HG03060 (cell line): ENCODE results near the gene COL12A1.

Source experiments
- ATAC-seq: cut with Tn5 transposase; IDR thresholded peaks from one replicate; pipeline ENCODE4 v1.9.1; 2021; ENCODE audit warnings: low read depth, moderate number of reproducible peaks; ENCODE audit not compliant: unreplicated experiment

Gene COL12A1

GRCh38 chr6:75183099-75183541 is 22.7 kb downstream of the COL12A1 start:
- no peak for ATAC-seq

- no peak for ATAC-seq
Measured at GRCh38 chr6:75180864-75181263, 25.0 kb downstream of the COL12A1 start.

- no peak for ATAC-seq
Measured at GRCh38 chr6:75178757-75179156, 27.1 kb downstream of the COL12A1 start.

- no peak for ATAC-seq
Measured at GRCh38 chr6:75176076-75176582, 29.7 kb downstream of the COL12A1 start.

GRCh38 chr6:75171986-75172385 is 33.9 kb downstream of the COL12A1 start:
- no peak for ATAC-seq

GRCh38 chr6:75171567-75171966 is 34.3 kb downstream of the COL12A1 start:
- no peak for ATAC-seq

- no peak for ATAC-seq
Measured at GRCh38 chr6:75170691-75171560, 34.9 kb downstream of the COL12A1 start.

- ATAC-seq: no peak
Measured at GRCh38 chr6:75169689-75170586, 35.9 kb downstream of the COL12A1 start.

- no peak for ATAC-seq
Measured at GRCh38 chr6:75167851-75168250, 38.0 kb downstream of the COL12A1 start.

- ATAC-seq: no peak
Measured at GRCh38 chr6:75167325-75167724, 38.5 kb downstream of the COL12A1 start.

GRCh38 chr6:75166773-75167172 is 39.1 kb downstream of the COL12A1 start:
- ATAC-seq: no peak

- ATAC-seq: no peak
Measured at GRCh38 chr6:75166236-75166635, 39.6 kb downstream of the COL12A1 start.

- ATAC-seq: no peak
Measured at GRCh38 chr6:75158176-75158575, 47.7 kb downstream of the COL12A1 start.

GRCh38 chr6:75157336-75157735 is 48.5 kb downstream of the COL12A1 start:
- ATAC-seq: no peak

- ATAC-seq: no peak
Measured at GRCh38 chr6:75156186-75156878, 49.5 kb downstream of the COL12A1 start.

- no peak for ATAC-seq
Measured at GRCh38 chr6:75155631-75156030, 50.2 kb downstream of the COL12A1 start.

GRCh38 chr6:75154973-75155372 is 50.9 kb downstream of the COL12A1 start:
- no peak for ATAC-seq

- ATAC-seq: no peak
Measured at GRCh38 chr6:75150685-75151412, 55.0 kb downstream of the COL12A1 start.

- no peak for ATAC-seq
Measured at GRCh38 chr6:75149696-75150095, 56.2 kb downstream of the COL12A1 start.

GRCh38 chr6:75149240-75149639 is 56.6 kb downstream of the COL12A1 start:
- ATAC-seq: no peak
